ENCODE measurements around the gene NFIA. TPM values are rescaled to one million over a fixed set of nuclear protein-coding genes. Genes with fewer than 3 reads are reported as not detected.

The NFIA gene
- total RNA-seq, 2 donors from 2014 or later: 17.3 to 27.3 TPM

DNA sequence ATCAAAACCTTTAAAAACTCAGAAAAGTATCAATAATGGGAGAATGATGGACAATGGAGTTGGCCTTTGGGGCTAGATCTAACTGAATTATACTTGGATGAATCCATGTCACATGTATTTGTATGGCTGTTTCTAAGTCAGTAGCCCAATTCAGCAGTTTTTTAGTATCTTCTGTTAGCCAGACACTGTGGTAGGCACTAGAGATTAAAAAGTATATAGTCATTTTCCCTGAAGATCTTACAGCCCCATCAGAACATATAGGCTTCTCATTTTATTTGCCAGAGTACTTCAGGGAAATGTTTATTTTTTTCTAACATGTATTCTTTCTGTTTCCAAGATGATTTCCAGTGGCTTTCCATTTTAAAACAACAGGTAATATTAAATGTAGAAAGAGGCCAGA is 273.7 kb downstream of the NFIA start:
- Mint-ChIP-seq H3K27ac (no peak overlapping the region), H3K9me3 (no peaks in the 10 kb centered on the region), H3K27me3 (ENCODE audit: low read depth) (no peaks in the 10 kb centered on the region), H3K4me3 (no peak overlapping the region), H3K4me1 (ENCODE audit: low read depth) (peaks cover 5% of the 10 kb centered on the region), H3K36me3 (ENCODE audit: insufficient read depth in 2 of 2) (peaks cover 0 to 1% of the 10 kb centered on the region in 2 donors)
- ATAC-seq (replicated peaks in 1 of 2) (no peak), DNase-seq (no peak)

DNA sequence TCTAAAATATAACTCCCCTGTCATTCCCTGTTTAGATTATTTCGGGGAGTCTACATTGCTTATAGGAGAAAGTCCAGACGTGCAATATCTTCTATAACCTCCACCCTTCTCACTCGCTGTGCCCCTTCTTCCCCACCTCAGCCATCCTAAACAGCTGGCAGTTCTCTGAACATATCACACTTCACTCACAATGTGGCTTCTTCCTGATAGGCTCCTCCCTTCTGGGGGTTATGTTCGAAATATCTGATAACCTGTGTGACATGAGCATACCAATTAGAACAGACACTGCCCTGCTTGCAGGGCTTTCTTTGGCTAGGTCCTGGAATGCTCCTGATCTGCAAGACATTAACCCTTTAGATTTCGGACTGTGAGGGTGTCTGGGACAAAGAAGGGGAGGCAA is 274.6 kb downstream of the NFIA start:
- Mint-ChIP-seq H3K4me1 (ENCODE audit: low read depth) (peaks cover 5% of the 10 kb centered on the region), H3K9me3 (no peaks in the 10 kb centered on the region), H3K27me3 (ENCODE audit: low read depth) (no peaks in the 10 kb centered on the region), H3K27ac (no peak overlapping the region), H3K36me3 (ENCODE audit: insufficient read depth in 2 of 2) (peaks cover 0 to 1% of the 10 kb centered on the region in 2 donors), H3K4me3 (no peak overlapping the region)
- no peak for ATAC-seq (replicated peaks in 1 of 2)
- DNase-seq: no peak

DNA sequence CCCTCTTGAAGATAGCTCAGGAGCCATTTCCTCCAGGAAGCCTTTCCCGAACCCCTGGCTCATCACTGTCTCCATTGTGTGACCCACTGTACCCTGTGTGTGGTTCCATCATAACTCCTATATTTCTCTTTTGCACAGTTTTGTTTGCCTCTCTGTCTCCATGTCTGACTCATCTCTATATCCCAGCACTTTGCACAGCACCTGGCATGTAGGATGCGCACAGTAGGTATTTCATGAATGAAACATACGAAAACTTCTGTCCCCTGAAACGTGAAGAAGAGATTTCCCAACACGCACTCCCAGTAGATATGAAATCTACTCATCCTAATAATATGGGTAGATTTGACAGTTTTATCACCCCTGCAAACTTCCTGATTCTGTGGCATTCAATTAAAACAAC is 275.2 kb downstream of the NFIA start:
- ATAC-seq (replicated peaks in 1 of 2) (no peak), DNase-seq (no peak)
- Mint-ChIP-seq H3K27ac (no peak overlapping the region), H3K4me1 (ENCODE audit: low read depth) (peaks cover 5% of the 10 kb centered on the region), H3K4me3 (no peak overlapping the region), H3K36me3 (ENCODE audit: insufficient read depth in 2 of 2) (peaks cover 0 to 1% of the 10 kb centered on the region in 2 donors), H3K9me3 (no peaks in the 10 kb centered on the region), H3K27me3 (ENCODE audit: low read depth) (no peaks in the 10 kb centered on the region)

DNA sequence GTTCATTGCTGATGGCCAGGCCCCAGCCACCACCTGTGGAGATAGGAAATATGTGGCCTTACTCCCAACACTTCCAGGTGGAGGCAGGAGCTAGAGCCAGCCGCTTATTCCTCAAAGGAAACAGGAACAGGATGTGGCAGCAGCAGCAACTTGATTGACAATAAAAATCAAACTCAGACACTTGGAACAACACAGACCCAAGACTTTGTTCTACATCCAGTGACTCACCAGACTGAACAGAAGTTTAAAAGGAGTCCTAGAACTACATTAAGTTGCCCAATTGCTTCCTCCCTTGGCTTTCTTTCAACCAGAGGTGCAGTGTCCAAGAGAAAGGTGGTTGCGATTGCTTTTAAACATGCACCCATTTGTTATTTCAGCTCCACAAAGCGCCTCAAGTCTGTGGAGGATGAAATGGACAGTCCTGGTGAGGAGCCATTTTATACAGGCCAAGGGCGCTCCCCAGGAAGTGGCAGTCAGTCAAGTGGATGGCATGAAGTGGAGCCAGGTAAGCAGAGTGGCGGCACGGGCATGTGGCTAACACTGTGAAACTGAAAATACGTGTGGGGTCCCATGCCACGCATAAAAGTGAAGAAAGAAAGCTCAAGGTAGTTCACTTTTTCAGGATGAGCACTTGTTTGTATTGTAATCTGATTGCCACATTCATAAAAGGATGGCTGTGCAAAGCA is 276.6 kb downstream of the NFIA start:
- Mint-ChIP-seq H3K4me3 (no peak overlapping the region), H3K27me3 (ENCODE audit: low read depth) (no peaks in the 10 kb centered on the region), H3K9me3 (no peaks in the 10 kb centered on the region), H3K4me1 (ENCODE audit: low read depth) (peaks cover 5% of the 10 kb centered on the region), H3K27ac (no peak overlapping the region), H3K36me3 (ENCODE audit: insufficient read depth in 2 of 2) (peaks cover 0 to 1% of the 10 kb centered on the region in 2 donors)
- DNase-seq (peak in 1 of 2 donors; percentile 8), ATAC-seq (replicated peaks in 1 of 2) (peak; percentile 36 to 72)

DNA sequence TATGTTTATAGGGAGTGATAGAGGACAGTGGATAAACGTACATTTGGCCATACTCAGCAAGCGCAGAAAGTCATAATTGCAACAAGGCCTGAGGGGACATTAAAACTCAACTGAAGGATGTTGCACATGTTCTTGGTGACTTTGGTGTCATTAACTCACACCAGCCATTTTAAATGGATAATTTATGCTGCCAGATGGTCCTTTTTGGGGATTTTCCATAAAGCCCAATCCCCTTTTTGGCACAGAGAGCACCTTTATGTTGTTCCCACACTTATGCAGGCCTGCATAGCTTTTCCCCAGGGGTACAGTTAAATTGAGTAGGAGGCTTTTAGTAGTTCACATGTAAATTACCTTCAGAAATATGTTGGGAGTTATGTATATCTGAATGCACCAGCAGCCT is 279.6 kb downstream of the NFIA start:
- Mint-ChIP-seq H3K4me1 (ENCODE audit: low read depth) (no peaks in the 10 kb centered on the region), H3K36me3 (ENCODE audit: insufficient read depth in 2 of 2) (peaks cover 0 to 1% of the 10 kb centered on the region in 2 donors), H3K9me3 (no peaks in the 10 kb centered on the region), H3K4me3 (no peak overlapping the region), H3K27ac (no peak overlapping the region), H3K27me3 (ENCODE audit: low read depth) (no peaks in the 10 kb centered on the region)
- ATAC-seq (replicated peaks in 1 of 2) (no peak), DNase-seq (no peak)

DNA sequence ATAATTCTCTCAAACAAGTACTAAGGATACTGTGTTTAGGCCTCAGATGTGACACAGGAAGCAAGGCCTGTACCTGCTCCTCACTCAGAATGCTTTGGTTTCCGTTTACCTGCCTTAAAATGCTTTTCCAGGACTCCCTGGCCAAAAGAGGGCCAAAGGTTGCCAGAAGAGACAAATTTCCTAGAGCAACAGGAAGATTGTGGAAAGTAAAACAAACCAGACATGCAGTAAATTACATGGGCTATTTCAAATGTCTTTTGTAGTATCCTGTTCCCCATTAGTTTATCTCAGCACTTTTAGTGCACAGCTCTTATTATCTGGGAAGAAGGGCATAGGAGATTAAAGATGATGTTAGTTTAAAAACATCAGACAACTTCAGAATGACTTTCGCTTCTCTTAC is 280.0 kb downstream of the NFIA start:
- ATAC-seq (replicated peaks in 1 of 2) (no peak), DNase-seq (no peak)
- Mint-ChIP-seq H3K27me3 (ENCODE audit: low read depth) (no peaks in the 10 kb centered on the region), H3K4me3 (no peak overlapping the region), H3K27ac (no peak overlapping the region), H3K4me1 (ENCODE audit: low read depth) (no peaks in the 10 kb centered on the region), H3K36me3 (ENCODE audit: insufficient read depth in 2 of 2) (peaks cover 0 to 1% of the 10 kb centered on the region in 2 donors), H3K9me3 (no peaks in the 10 kb centered on the region)

DNA sequence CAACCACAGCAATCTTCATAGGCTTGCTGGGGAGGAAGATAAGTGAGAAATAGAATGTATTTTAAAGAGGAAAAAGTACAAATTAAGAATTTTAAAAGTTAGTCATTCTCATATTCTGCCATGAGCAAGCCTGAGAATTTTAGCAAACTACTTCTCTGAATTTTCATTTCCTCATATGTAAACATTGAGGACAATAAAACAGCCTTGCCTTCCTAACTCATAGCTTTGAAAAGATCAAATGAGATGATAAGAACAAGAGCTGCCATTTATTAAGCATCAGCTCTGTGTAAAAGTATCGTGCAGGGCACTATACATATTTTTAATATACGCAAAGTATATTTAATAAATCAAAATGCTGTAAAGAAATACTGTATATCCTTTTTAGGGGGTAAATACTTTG is 286.0 kb downstream of the NFIA start:
- ATAC-seq (replicated peaks in 1 of 2): no peak
- no peaks in the 10 kb centered on the region for H3K4me1 Mint-ChIP-seq (ENCODE audit: low read depth)

DNA sequence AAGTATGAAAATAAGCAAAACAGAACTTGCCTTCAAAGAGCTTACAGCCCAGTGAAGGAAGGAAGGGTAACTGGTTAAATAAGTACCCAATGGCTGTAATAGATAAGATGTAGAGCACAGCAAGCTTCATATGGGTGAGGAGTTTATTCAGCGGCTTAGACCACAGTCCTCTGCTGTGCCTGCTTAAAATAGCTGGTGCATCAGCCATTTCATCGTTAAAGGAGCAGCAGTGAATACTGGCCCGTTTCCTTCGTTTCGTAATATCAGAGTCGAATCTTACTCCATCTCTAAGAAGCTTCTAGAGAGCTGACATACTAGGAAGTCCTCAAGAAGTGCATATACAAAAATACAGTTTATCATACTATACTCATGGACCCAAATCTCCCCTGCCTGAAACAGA is 286.5 kb downstream of the NFIA start:
- DNase-seq (no peak), ATAC-seq (replicated peaks in 1 of 2) (no peak)
- H3K27ac Mint-ChIP-seq: no peak overlapping the region
- H3K9me3 Mint-ChIP-seq: no peaks in the 10 kb centered on the region
- no peaks in the 10 kb centered on the region for H3K36me3 Mint-ChIP-seq (ENCODE audit: insufficient read depth in 2 of 2)
- no peaks in the 10 kb centered on the region for H3K27me3 Mint-ChIP-seq (ENCODE audit: low read depth)
- no peak overlapping the region for H3K4me3 Mint-ChIP-seq
- H3K4me1 Mint-ChIP-seq (ENCODE audit: low read depth): no peaks in the 10 kb centered on the region

More for the DNA sequence above, 286.0 kb downstream of the NFIA start:
- Mint-ChIP-seq H3K27me3 (ENCODE audit: low read depth) (no peaks in the 10 kb centered on the region), H3K9me3 (no peaks in the 10 kb centered on the region), H3K36me3 (ENCODE audit: insufficient read depth in 2 of 2) (no peaks in the 10 kb centered on the region), H3K4me3 (no peak overlapping the region), H3K27ac (no peak overlapping the region)
- no peak for DNase-seq

DNA sequence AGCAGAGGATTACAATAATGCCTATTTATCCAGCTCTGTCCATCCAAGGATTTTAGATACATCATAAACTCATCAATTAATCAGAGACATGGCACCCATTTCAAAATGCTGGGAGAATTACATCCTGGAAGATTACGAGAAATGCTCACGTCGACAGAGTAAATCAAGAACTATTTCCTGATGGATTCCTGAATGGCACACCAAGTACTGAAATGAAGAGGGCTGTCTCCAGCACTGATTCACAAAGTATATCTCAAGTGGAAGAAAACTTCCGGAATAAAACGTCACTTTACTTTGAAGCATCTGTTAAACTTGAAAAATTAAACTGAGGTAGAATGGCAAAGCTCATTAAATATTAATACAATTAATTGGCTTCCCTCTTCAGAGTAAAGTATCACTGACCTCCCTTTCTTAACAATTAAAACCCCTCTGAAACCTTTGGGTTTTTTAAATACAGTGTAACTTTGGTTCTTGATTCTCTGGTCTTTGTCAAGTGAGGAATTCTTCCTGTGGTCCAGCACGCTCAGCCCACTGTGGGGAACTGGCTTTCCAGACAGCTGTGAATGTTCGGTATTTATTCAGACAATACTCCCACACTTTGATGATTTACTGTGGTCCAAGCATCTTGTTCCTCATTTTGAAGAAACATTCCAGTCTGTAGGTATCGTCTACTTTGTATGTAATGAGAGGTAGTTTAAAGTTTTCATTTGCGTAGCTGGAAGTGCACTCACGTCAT is 288.0 kb downstream of the NFIA start:
- Mint-ChIP-seq H3K27ac (no peak overlapping the region), H3K36me3 (ENCODE audit: insufficient read depth in 2 of 2) (no peaks in the 10 kb centered on the region), H3K4me1 (ENCODE audit: low read depth) (no peaks in the 10 kb centered on the region), H3K9me3 (no peaks in the 10 kb centered on the region), H3K4me3 (no peak overlapping the region), H3K27me3 (ENCODE audit: low read depth) (no peaks in the 10 kb centered on the region)
- DNase-seq (no peak), ATAC-seq (replicated peaks in 1 of 2) (no peak)

DNA sequence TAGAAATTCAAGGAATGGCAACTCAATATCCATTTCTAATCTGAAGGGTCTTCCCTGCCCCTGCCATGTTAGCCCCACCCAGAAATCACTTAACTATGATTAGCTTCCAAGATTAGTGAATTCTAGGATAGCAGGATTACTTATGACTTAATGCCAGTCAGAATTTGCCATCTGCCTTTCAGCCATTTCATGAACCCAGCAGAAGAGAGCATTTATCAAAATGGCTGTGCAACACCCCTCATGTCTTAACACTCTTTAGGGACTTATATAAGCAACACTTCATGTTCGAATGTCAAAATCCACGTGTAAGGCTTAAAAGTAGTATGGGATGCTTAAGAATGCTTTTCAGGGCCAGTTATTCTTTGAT is 288.5 kb downstream of the NFIA start:
- H3K27me3 Mint-ChIP-seq (ENCODE audit: low read depth): no peaks in the 10 kb centered on the region
- DNase-seq: no peak
- H3K27ac Mint-ChIP-seq: no peak overlapping the region
- no peak for ATAC-seq (replicated peaks in 1 of 2)
- H3K4me3 Mint-ChIP-seq: no peak overlapping the region
- no peaks in the 10 kb centered on the region for H3K4me1 Mint-ChIP-seq (ENCODE audit: low read depth)
- H3K9me3 Mint-ChIP-seq: no peaks in the 10 kb centered on the region
- no peaks in the 10 kb centered on the region for H3K36me3 Mint-ChIP-seq (ENCODE audit: insufficient read depth in 2 of 2)

DNA sequence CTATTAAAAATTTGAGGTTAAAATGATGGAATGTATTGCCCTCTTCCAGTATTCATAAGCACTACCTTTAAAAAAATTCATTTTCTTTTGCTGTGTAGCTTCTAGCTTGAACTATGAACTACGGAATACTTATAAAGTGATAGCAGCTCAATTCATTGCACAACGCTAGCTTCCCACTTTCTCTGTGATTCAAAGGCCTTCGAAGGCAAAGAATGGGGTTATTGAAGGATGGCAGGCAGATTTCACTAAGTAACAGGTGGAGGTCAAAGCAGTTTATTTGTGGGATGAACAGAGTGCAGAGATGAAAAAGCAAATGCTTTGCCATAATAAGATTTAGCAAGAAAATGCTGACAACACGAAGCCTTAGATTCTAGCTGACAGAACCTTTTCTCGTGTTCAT is 290.6 kb downstream of the NFIA start:
- DNase-seq (no peak), ATAC-seq (replicated peaks in 1 of 2) (no peak)
- Mint-ChIP-seq H3K4me3 (no peak overlapping the region), H3K27me3 (ENCODE audit: low read depth) (no peaks in the 10 kb centered on the region), H3K9me3 (no peaks in the 10 kb centered on the region), H3K4me1 (ENCODE audit: low read depth) (no peaks in the 10 kb centered on the region), H3K27ac (no peak overlapping the region), H3K36me3 (ENCODE audit: insufficient read depth in 2 of 2) (no peaks in the 10 kb centered on the region)

DNA sequence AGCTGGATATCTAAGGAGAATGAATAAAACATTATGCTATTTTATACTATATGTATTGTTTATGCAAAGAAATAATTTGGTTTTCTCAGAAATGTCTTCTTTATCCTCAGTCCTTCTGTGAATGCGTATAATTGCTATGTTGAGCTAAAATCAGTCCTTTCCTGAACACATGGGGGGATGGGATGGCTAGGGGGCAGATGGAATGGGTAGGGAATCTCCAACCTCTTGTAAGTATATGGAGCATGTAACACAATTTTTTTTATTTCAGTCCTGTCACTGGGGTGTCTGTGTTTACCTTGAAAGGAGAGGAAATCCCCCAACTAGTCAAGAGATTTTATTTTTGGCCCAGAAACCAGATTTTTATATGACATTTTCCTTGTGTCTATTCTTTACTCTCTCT is 291.8 kb downstream of the NFIA start:
- no peak for DNase-seq
- H3K27ac Mint-ChIP-seq: no peak overlapping the region
- H3K27me3 Mint-ChIP-seq (ENCODE audit: low read depth): no peaks in the 10 kb centered on the region
- H3K9me3 Mint-ChIP-seq: no peaks in the 10 kb centered on the region
- no peak for ATAC-seq (replicated peaks in 1 of 2)
- no peak overlapping the region for H3K4me3 Mint-ChIP-seq
- no peaks in the 10 kb centered on the region for H3K4me1 Mint-ChIP-seq (ENCODE audit: low read depth)
- no peaks in the 10 kb centered on the region for H3K36me3 Mint-ChIP-seq (ENCODE audit: insufficient read depth in 2 of 2)

DNA sequence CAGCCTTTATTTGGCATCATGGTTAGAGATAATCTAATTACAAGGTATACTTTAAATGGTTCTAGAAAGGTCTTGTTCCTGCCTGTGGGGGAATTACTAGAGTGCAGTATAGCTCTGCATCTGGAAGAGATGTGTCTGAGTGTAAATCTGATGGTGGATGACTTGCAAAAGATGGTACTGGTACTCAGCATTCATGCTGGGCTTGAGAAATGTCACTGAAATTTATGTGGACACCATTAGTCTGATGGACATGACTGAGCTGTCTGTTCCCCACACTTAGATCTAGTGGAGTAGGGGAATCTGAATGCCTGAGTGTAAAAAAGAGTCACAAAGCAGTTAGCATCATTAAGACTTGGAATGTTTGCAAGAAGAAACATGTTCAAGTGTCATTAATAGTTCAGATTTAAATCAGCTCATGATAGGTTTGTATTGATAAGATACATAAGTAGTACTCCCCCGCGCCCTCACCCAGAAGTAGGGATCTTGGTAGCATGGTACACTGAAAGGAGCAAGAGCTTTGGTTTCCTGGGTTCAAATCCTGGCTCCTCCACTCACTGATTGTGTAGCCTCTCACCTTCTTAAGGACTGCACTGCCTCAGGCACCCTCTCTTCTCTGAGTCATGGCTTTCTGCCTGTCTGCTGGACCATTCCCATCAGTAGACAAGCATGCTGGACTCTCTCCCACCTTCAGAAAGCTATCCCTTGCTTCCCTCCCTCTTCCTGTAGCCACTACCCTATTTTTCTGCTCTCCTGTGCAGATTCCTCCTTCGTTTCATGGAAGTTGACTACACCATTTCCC is 292.9 kb downstream of the NFIA start:
- Mint-ChIP-seq H3K27me3 (ENCODE audit: low read depth) (no peaks in the 10 kb centered on the region), H3K4me1 (ENCODE audit: low read depth) (no peaks in the 10 kb centered on the region), H3K4me3 (no peak overlapping the region), H3K27ac (no peak overlapping the region), H3K9me3 (no peaks in the 10 kb centered on the region), H3K36me3 (ENCODE audit: insufficient read depth in 2 of 2) (no peaks in the 10 kb centered on the region)
- no peak for ATAC-seq (replicated peaks in 1 of 2)
- no peak for DNase-seq
